ENCODE measurements around the gene EFNB1.

GRCh38 chrX:68865926-68866325 lies 37.1 kb downstream of the EFNB1 start:
- TF ChIP-seq NR2C2 (CRISPR knock-in tag; IDR thresholded peaks at IDR 0.05) (no peak), NR2C2 (tag; IDR thresholded peaks at IDR 0.05) (no peak), POLR2AphosphoS5 (IDR thresholded peaks at IDR 0.05; ENCODE audit: control insufficient read depth, insufficient read depth, low read depth, low read length) (no peak), NR2C1 (IDR thresholded peaks at IDR 0.05) (no peak), NR2C1 (tag; IDR thresholded peaks at IDR 0.05) (no peak), PHF20 (IDR thresholded peaks at IDR 0.05; ENCODE audit: partially characterized antibody) (no peak), POLR2A (conservative IDR thresholded peaks at IDR 0.05) (no peak)

Measured in K562 (cell line).